ENCODE results near the gene TBC1D2B.

TBC1D2B gene

GRCh38 chr15:78054518-78054917 is 23.0 kb downstream of the TBC1D2B start:
- Histone ChIP-seq H3K9me3 (ENCODE audit: control insufficient read depth, insufficient read depth, low read depth, low read length) (no peaks in the 10 kb centered on the region), H3K4me3 (ENCODE audit: low read depth, low read length) (no peak overlapping the region), H3K27ac (ENCODE audit: extremely low read depth, low read depth, low read length) (no peak overlapping the region), H3K4me1 (ENCODE audit: control insufficient read depth, insufficient read depth, low read length) (peaks cover 21% of the 10 kb centered on the region), H3K36me3 (ENCODE audit: control insufficient read depth in 2 of 2, insufficient read depth in 1 of 2, low read length in 2 of 2) (peaks cover 3 to 21% of the 10 kb centered on the region in 2 experiments; a peak in 2 of 3 replicates)
- ChIA-PET CTCF (interaction anchor here (0.6 to 0.9 kb wide), 2 partner anchors 16 to 18 kb away, joined by 3 to 6 read pairs; no protein-coding TSS in a partner anchor), POLR2A (no interaction called here)
- TF ChIP-seq ZNF707 (tag by site-specific recombination; IDR thresholded peaks at IDR 0.05) (no peak), HOXC10 (CRISPR knock-in tag; IDR thresholded peaks at IDR 0.05) (no peak), ZNF211 (tag by site-specific recombination; IDR thresholded peaks at IDR 0.05; ENCODE audit: low read depth) (no peak), ZNF76 (tag by site-specific recombination; IDR thresholded peaks at IDR 0.05; ENCODE audit: borderline replicate concordance, low read depth) (no peak), ZNF239 (tag by site-specific recombination; IDR thresholded peaks at IDR 0.05) (no peak), ZNF558 (tag by site-specific recombination; IDR thresholded peaks at IDR 0.05) (no peak), CTCF (tag by site-specific recombination; IDR thresholded peaks at IDR 0.05) (no peak)

- ChIA-PET POLR2A (interaction anchor here (0.9 to 1.1 kb wide), 2 partner anchors 18 to 24 kb away, joined by 3 read pairs; no protein-coding TSS in a partner anchor), CTCF (interaction anchor here (0.5 kb wide), 1 partner anchor 242 kb away, joined by 3 read pairs; no protein-coding TSS in a partner anchor)
- H3K4me3 ChIP-seq (ENCODE audit: low read depth, low read length): no peak overlapping the region
- TF ChIP-seq ZSCAN5A (tag by site-specific recombination; IDR thresholded peaks at IDR 0.05) (no peak), ZNF521 (tag by site-specific recombination; IDR thresholded peaks at IDR 0.05) (no peak), ZNF555 (tag by site-specific recombination; conservative IDR thresholded peaks at IDR 0.05) (no peak), WT1 (tag by site-specific recombination; IDR thresholded peaks at IDR 0.05) (no peak), ZNF658 (tag by site-specific recombination; IDR thresholded peaks at IDR 0.05) (no peak)
- H3K4me1 ChIP-seq (ENCODE audit: control insufficient read depth, insufficient read depth, low read length): peaks cover 21% of the 10 kb centered on the region
- H3K9me3 ChIP-seq (ENCODE audit: control insufficient read depth, insufficient read depth, low read depth, low read length): no peaks in the 10 kb centered on the region
- peaks cover 3 to 33% of the 10 kb centered on the region in 2 experiments; a peak in 2 of 3 replicates for H3K36me3 ChIP-seq (ENCODE audit: control insufficient read depth in 2 of 2, insufficient read depth in 1 of 2, low read length in 2 of 2)
- H3K27ac ChIP-seq (ENCODE audit: extremely low read depth, low read depth, low read length): no peak overlapping the region
These were observed 25.0 kb downstream of the TBC1D2B start for GRCh38 chr15:78052545-78052944.

- Histone ChIP-seq H3K36me3 (ENCODE audit: control insufficient read depth in 2 of 2, insufficient read depth in 1 of 2, low read length in 2 of 2) (peaks cover 3 to 34% of the 10 kb centered on the region in 2 experiments; a peak in 2 of 3 replicates), H3K4me3 (ENCODE audit: low read depth, low read length) (no peak overlapping the region), H3K27ac (ENCODE audit: extremely low read depth, low read depth, low read length) (no peak overlapping the region), H3K4me1 (ENCODE audit: control insufficient read depth, insufficient read depth, low read length) (peaks cover 21% of the 10 kb centered on the region), H3K9me3 (ENCODE audit: control insufficient read depth, insufficient read depth, low read depth, low read length) (no peaks in the 10 kb centered on the region)
- peak; percentile 61 for TF ChIP-seq ZNF600 (tag by site-specific recombination; IDR thresholded peaks at IDR 0.05)
- no peak for TF ChIP-seq ZNF26 (tag by site-specific recombination; IDR thresholded peaks at IDR 0.05)
- TF ChIP-seq ZBTB17 (tag by site-specific recombination; IDR thresholded peaks at IDR 0.05): peak; percentile 55; the same call in 1 of the 2 replicates
- ChIA-PET POLR2A (interaction anchor here (0.9 to 1.1 kb wide), 2 partner anchors 18 to 24 kb away, joined by 3 read pairs; no protein-coding TSS in a partner anchor), CTCF (interaction anchor here (0.5 to 1.2 kb wide), 4 partner anchors 10 to 343 kb away, joined by 3 read pairs; no protein-coding TSS in a partner anchor)
These were observed 25.5 kb downstream of the TBC1D2B start for GRCh38 chr15:78052001-78052401.

Data from HEK293 (cell line).